AG04450 (cell line): ENCODE measurements around the gene MS4A18. TPM values are rescaled to one million over a fixed set of nuclear protein-coding genes. Genes with fewer than 3 reads are reported as not detected.
"Not testable (repeated sequence)": the region's sequence is repeated elsewhere in the genome, so short reads cannot be mapped to it uniquely, and the experiment has no call there.

Experiments
- CTCF ChIA-PET: fragments of 300-600, 350-600 bp; formaldehyde crosslinking; extraction: SDS; loops from one replicate; lab custom pipeline; 2022; ENCODE audit warnings: antibody characterized with exemption, inconsistent platforms; lab: Charles Lee
- POLR2A ChIA-PET: fragments of 350-600 bp; formaldehyde crosslinking; extraction: SDS; loops from one replicate; lab custom pipeline; 2021; ENCODE audit warnings: antibody characterized with exemption, inconsistent platforms; lab: Yijun Ruan, JAX
- DNase-seq: peaks from one replicate; pipeline ENCODE4 v3.0.0-alpha.2; 2011; ENCODE audit warnings: low read depth, low spot score
- H3K27ac ChIP-seq: one replicate; pipeline ENCODE4 v1.5.1; 2012; ENCODE audit warnings: low read depth, low read length, control low read depth
- H3K27me3 ChIP-seq: one replicate; pipeline ENCODE4 v1.6.0; 2012; ENCODE audit warnings: low read length; ENCODE audit not compliant: control insufficient read depth, insufficient read depth
- H3K4me3 ChIP-seq: 2 replicates; pipeline ENCODE4 v1.5.1; 2011; ENCODE audit warnings: mild to moderate bottlenecking, low read depth, low read length, control low read depth
- H3K9me3 ChIP-seq: 2 replicates; pipeline ENCODE4 v1.5.1; 2012; ENCODE audit warnings: low read length; ENCODE audit not compliant: control insufficient read depth, insufficient read depth
- polyA plus RNA-seq: library from polyadenylated mRNA; depleted of rRNA; stranded (reverse); fragments of >200 nt; gene quantifications from 2 replicates; pipeline ENCODE4 v1.2.3, GENCODE V29; 2011
- TF ChIP-seq, protein P1 (sequence below): IDR thresholded peaks from 2 replicates; pipeline ENCODE4 v1.5.1; 2011; ENCODE audit warnings: low read depth, low read length, control low read depth, inconsistent platforms

The MS4A18 gene
- polyA plus RNA-seq, 1 experiment, result not detected

DNA sequence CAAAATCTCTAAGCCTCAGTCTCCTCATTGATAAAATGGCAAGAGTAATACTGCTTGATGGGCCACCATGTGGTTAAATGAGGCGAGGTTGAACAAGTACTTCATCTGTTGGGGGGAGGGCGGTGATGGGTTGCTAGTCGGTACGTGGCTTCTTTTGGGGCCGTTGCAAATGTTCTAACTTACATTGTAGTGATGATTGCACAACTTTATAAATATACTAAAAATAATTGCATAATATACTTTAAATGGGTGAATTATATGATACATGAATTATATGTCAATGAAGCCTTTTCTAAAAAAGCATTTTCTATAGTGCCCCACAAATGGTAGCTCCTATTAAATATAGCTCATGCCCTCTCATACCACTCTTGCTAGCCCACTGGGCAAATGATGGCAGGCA is 18.6 kb upstream of the MS4A18 start:
- no peaks in the 10 kb centered on the region for H3K9me3 ChIP-seq
- ChIA-PET POLR2A (no interaction called here), CTCF (no interaction called here)
- no peak overlapping the region for H3K27ac ChIP-seq
- TF ChIP-seq, protein P1, sequence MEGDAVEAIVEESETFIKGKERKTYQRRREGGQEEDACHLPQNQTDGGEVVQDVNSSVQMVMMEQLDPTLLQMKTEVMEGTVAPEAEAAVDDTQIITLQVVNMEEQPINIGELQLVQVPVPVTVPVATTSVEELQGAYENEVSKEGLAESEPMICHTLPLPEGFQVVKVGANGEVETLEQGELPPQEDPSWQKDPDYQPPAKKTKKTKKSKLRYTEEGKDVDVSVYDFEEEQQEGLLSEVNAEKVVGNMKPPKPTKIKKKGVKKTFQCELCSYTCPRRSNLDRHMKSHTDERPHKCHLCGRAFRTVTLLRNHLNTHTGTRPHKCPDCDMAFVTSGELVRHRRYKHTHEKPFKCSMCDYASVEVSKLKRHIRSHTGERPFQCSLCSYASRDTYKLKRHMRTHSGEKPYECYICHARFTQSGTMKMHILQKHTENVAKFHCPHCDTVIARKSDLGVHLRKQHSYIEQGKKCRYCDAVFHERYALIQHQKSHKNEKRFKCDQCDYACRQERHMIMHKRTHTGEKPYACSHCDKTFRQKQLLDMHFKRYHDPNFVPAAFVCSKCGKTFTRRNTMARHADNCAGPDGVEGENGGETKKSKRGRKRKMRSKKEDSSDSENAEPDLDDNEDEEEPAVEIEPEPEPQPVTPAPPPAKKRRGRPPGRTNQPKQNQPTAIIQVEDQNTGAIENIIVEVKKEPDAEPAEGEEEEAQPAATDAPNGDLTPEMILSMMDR, result no peak
- H3K4me3 ChIP-seq, result no peak overlapping the region
- no peak for DNase-seq
- H3K27me3 ChIP-seq, result no peaks in the 10 kb centered on the region

GRCh38 chr11:60706931-60707330 is 17.6 kb upstream of the MS4A18 start:
- no peaks in the 10 kb centered on the region for H3K9me3 ChIP-seq
- no peak overlapping the region for H3K27ac ChIP-seq
- TF ChIP-seq, protein P1, result no peak
- ChIA-PET CTCF (no interaction called here), POLR2A (no interaction called here)
- H3K4me3 ChIP-seq, result no peak overlapping the region
- DNase-seq, result no peak
- H3K27me3 ChIP-seq, result no peaks in the 10 kb centered on the region

DNA sequence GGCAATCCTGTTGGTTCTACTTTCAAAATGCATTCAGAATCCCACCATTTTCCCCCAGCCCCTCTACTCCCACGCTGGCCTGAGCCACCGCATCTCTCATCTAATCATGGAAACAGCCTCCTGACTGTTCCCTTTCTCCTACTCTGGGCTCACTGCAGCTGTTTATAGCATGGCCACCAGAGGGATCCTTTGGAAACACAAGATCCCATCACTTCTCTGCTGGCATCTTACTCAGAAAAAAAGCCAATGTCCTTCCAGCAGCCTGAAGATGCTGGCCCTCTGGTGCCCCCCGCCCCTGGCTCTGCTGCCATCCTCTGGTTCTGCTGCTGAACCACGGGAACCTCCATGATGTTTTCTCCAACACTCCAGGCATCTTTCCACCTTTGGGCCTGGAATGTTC is 14.0 kb upstream of the MS4A18 start:
- Histone ChIP-seq H3K27ac (no peak overlapping the region), H3K9me3 (no peaks in the 10 kb centered on the region), H3K4me3 (no peak overlapping the region), H3K27me3 (no peaks in the 10 kb centered on the region)
- TF ChIP-seq, protein P1, result peak; percentile 6; the same call in 1 of the 2 replicates
- no peak for DNase-seq
- POLR2A ChIA-PET, result no interaction called here
- CTCF ChIA-PET, result no interaction called here

- TF ChIP-seq, protein P1, result no peak
- ChIA-PET CTCF (no interaction called here), POLR2A (no interaction called here)
- H3K27ac ChIP-seq, result no peak overlapping the region
- no peak for DNase-seq
- H3K27me3 ChIP-seq, result no peaks in the 10 kb centered on the region
- H3K9me3 ChIP-seq, result no peaks in the 10 kb centered on the region
- H3K4me3 ChIP-seq, result no peak overlapping the region
Measured at GRCh38 chr11:60711276-60711675, 13.2 kb upstream of the MS4A18 start.

DNA sequence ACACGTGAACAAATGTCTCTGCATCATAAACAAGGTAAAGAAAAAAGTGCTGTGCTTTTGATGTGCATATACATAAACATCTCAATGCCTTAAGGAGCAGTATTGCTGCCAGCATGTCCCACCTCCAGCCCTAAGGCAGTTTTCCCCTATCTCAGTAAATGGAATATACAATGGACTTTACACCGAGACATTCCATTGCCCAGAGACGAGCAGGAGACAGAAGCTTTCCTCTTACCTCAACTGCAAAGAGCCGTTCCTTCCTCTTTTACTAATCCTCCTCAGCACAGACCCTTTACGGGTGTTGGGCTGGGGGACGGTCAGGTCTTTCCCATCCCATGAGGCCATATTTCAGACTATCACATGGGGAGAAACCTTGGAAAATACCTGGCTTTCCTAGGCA is 11.1 kb upstream of the MS4A18 start:
- H3K27me3 ChIP-seq, CTCF ChIA-PET, POLR2A ChIA-PET, H3K27ac ChIP-seq, H3K9me3 ChIP-seq, DNase-seq, H3K4me3 ChIP-seq: not testable (repeated sequence)

- CTCF ChIA-PET, result no interaction called here
Measured at GRCh38 chr11:60717956-60718355, 6.6 kb upstream of the MS4A18 start.

More at GRCh38 chr11:60717956-60718355, 6.6 kb upstream of the MS4A18 start:
- no peaks in the 10 kb centered on the region for H3K27me3 ChIP-seq
- H3K9me3 ChIP-seq, result no peaks in the 10 kb centered on the region; the same call in 1 of the 2 replicates
- H3K4me3 ChIP-seq, result no peak overlapping the region
- no peak overlapping the region for H3K27ac ChIP-seq
- POLR2A ChIA-PET, result no interaction called here
- TF ChIP-seq, protein P1, result no peak
- no peak for DNase-seq
